ENCODE results near the gene JOSD1. TPM values are rescaled to one million over a fixed set of nuclear protein-coding genes. Genes with fewer than 3 reads are reported as not detected.

The JOSD1 gene
- total RNA-seq, 1 donor: 86.1 TPM

DNA sequence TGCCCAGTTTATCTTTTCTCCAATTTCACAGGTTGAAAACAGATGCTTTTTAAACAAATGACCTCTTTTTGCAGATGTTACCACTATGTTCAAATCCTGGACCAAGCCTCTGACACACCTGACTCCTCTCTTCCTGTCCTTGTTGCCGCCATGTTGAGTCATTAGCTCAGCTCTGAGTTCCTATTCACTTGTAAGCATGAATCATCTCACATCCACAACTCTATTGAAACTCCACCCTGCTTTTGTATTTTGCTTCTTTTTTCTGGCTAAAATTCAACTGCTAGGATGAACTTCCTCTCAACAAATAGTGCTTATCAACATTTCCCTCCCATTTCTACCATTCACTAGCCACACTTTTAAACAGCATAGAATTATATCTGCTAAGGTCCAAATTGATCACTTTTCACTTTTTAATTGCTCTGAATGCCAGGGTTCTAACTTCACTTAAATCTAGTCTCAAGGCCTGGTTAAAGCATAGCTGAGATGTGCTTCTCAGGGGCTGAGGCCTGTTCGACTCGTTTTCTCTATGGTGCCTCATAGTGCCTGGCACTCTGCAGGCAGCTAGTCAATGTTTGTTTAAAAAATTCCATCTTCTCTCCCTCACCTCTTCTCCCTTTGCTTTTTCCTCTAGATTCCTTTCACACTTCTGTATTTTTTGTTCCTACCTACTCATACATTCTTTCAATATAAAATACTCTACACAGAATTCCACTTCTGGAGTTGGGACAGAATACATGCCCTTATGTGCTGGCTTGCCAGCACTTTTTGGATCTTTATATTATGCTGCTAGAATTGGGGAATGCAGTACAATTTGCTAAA is 3.9 kb downstream of the JOSD1 start:
- H4K20me1 ChIP-seq (ENCODE audit: insufficient read depth, low read length): peaks cover 22% of the 10 kb centered on the region
- peak; percentile 96 for DNase-seq (ENCODE audit: insufficient read length, low spot score, missing footprints)
- peak overlapping the region; percentile 56 for H3K27ac ChIP-seq (ENCODE audit: low read depth, low read length)
- H3K79me2 ChIP-seq (ENCODE audit: insufficient read depth, low read length): peaks cover 77% of the 10 kb centered on the region
- no peak overlapping the region for H2AFZ ChIP-seq (ENCODE audit: low read length)
- H3K9me3 ChIP-seq (ENCODE audit: low read depth, low read length): no peaks in the 10 kb centered on the region
- peaks cover 7% of the 10 kb centered on the region for H3K36me3 ChIP-seq (ENCODE audit: insufficient read depth, low read length)
- H3K27me3 ChIP-seq (ENCODE audit: insufficient read depth, low read length): no peaks in the 10 kb centered on the region
- TF ChIP-seq CTCF (IDR thresholded peaks at IDR 0.05; ENCODE audit: extremely low read depth, low read depth, low read length): no peak
- H3K4me1 ChIP-seq (ENCODE audit: insufficient read depth, low read length): peaks cover 43% of the 10 kb centered on the region
- peak overlapping the region; percentile 33 for H3K4me3 ChIP-seq (ENCODE audit: insufficient read depth, low read length)
- peak overlapping the region; percentile 96 for H3K4me2 ChIP-seq (ENCODE audit: insufficient read depth, low read length)

DNA sequence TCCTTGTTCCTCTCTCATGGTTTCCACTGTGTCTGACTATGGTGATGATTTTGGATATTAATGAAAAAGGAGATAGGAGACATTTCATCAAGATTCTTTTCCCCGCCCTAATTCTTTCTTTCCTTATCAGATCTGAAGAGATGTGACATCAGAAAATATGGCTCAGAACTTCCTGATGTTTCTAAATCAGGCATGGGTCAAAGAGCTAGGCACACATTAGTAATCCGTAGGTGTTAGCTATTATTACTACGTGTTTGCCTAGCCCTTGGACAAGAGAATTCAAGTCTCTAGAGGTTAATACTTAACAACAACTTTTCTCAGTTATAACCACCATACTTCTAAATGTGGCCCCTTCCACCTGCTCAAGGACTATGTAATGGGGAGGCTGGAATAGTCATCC is 5.8 kb downstream of the JOSD1 start:
- peaks cover 7% of the 10 kb centered on the region for H3K36me3 ChIP-seq (ENCODE audit: insufficient read depth, low read length)
- H3K79me2 ChIP-seq (ENCODE audit: insufficient read depth, low read length): peaks cover 88% of the 10 kb centered on the region
- no peaks in the 10 kb centered on the region for H3K9me3 ChIP-seq (ENCODE audit: low read depth, low read length)
- peaks cover 39% of the 10 kb centered on the region for H3K4me1 ChIP-seq (ENCODE audit: insufficient read depth, low read length)
- no peak overlapping the region for H3K4me2 ChIP-seq (ENCODE audit: insufficient read depth, low read length)
- peaks cover 22% of the 10 kb centered on the region for H4K20me1 ChIP-seq (ENCODE audit: insufficient read depth, low read length)
- H3K27me3 ChIP-seq (ENCODE audit: insufficient read depth, low read length): no peaks in the 10 kb centered on the region
- no peak for TF ChIP-seq CTCF (IDR thresholded peaks at IDR 0.05; ENCODE audit: extremely low read depth, low read depth, low read length)
- DNase-seq (ENCODE audit: insufficient read length, low spot score, missing footprints): no peak
- no peak overlapping the region for H3K27ac ChIP-seq (ENCODE audit: low read depth, low read length)
- no peak overlapping the region for H2AFZ ChIP-seq (ENCODE audit: low read length)
- no peak overlapping the region for H3K4me3 ChIP-seq (ENCODE audit: insufficient read depth, low read length)

DNA sequence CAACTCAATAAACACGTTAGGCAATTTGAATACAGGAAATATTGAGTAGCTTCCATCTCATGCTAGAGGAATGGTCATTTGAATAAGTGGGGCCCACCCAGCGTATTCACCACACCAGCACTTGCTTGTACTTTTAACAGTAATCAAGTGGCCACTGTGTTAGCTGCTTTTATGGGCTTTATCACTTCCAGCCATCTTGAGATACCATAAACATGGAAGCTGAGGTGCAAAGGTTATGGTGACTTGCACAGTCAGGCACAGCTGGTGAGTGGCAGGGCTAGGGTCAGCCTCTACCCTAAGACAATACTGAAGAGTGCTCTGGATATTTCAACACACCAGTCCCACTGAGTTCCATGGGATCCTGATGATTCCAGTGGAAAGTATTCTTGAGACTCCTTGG is 6.7 kb downstream of the JOSD1 start:
- H3K9me3 ChIP-seq (ENCODE audit: low read depth, low read length): no peaks in the 10 kb centered on the region
- H3K36me3 ChIP-seq (ENCODE audit: insufficient read depth, low read length): peaks cover 11% of the 10 kb centered on the region
- H3K4me2 ChIP-seq (ENCODE audit: insufficient read depth, low read length): no peak overlapping the region
- peaks cover 30% of the 10 kb centered on the region for H3K4me1 ChIP-seq (ENCODE audit: insufficient read depth, low read length)
- H3K27ac ChIP-seq (ENCODE audit: low read depth, low read length): no peak overlapping the region
- peaks cover 19% of the 10 kb centered on the region for H4K20me1 ChIP-seq (ENCODE audit: insufficient read depth, low read length)
- peaks cover 88% of the 10 kb centered on the region for H3K79me2 ChIP-seq (ENCODE audit: insufficient read depth, low read length)
- TF ChIP-seq CTCF (IDR thresholded peaks at IDR 0.05; ENCODE audit: extremely low read depth, low read depth, low read length): no peak
- no peak for DNase-seq (ENCODE audit: insufficient read length, low spot score, missing footprints)
- no peak overlapping the region for H2AFZ ChIP-seq (ENCODE audit: low read length)
- H3K27me3 ChIP-seq (ENCODE audit: insufficient read depth, low read length): no peaks in the 10 kb centered on the region
- no peak overlapping the region for H3K4me3 ChIP-seq (ENCODE audit: insufficient read depth, low read length)

DNA sequence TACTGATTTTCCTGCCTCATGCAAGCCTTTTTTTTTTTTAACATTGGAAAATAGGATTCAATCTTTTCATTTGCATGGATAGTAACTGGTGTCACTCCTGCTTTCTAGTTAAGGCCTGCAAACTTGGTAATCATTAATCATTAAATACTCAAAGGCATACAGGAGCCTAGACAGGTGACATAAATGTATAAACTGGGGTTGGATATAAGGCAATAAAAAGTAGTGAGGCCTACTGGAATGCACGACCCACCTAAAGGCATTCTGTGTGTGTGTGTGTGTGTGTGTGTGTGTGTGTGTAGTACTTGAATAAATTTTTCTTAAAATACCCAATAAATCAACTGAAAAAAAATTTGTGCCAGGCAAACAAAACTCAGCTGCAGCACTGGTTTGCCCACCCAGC is 11.1 kb downstream of the JOSD1 start:
- peaks cover 46% of the 10 kb centered on the region for H3K36me3 ChIP-seq (ENCODE audit: insufficient read depth, low read length)
- no peak overlapping the region for H3K4me2 ChIP-seq (ENCODE audit: insufficient read depth, low read length)
- no peak overlapping the region for H3K4me3 ChIP-seq (ENCODE audit: insufficient read depth, low read length)
- no peaks in the 10 kb centered on the region for H3K27me3 ChIP-seq (ENCODE audit: insufficient read depth, low read length)
- no peak overlapping the region for H3K27ac ChIP-seq (ENCODE audit: low read depth, low read length)
- H2AFZ ChIP-seq (ENCODE audit: low read length): no peak overlapping the region
- TF ChIP-seq CTCF (IDR thresholded peaks at IDR 0.05; ENCODE audit: extremely low read depth, low read depth, low read length): no peak
- no peak for DNase-seq (ENCODE audit: insufficient read length, low spot score, missing footprints)
- no peaks in the 10 kb centered on the region for H3K9me3 ChIP-seq (ENCODE audit: low read depth, low read length)
- no peaks in the 10 kb centered on the region for H3K4me1 ChIP-seq (ENCODE audit: insufficient read depth, low read length)
- peaks cover 15% of the 10 kb centered on the region for H4K20me1 ChIP-seq (ENCODE audit: insufficient read depth, low read length)
- peaks cover 65% of the 10 kb centered on the region for H3K79me2 ChIP-seq (ENCODE audit: insufficient read depth, low read length)

Data from osteoblast (primary cell).